HepG2 (cell line): Measurements from ENCODE around the gene SYNC.

Source experiments
- CTCF ChIP-seq: sonication (generic); formaldehyde crosslinking; IDR thresholded peaks from 2 replicates; pipeline ENCODE4 v1.5.0; 2020; ENCODE audit warnings: mild to moderate bottlenecking, missing genetic modification reagents, moderate library complexity
- E2F5 ChIP-seq: sonication (generic); formaldehyde crosslinking; conservative IDR thresholded peaks from 2 replicates; pipeline ENCODE4 v1.4.0; 2020; ENCODE audit warnings: missing genetic modification reagents
- EZH2 ChIP-seq: conservative IDR thresholded peaks from 2 replicates; pipeline ENCODE4 v1.6.1; 2012; ENCODE audit warnings: mild to moderate bottlenecking, low read depth, low read length, moderate library complexity
- FOXM1 ChIP-seq: sonication (generic); formaldehyde crosslinking; IDR thresholded peaks from 2 replicates; pipeline ENCODE4 v1.5.0; 2020; ENCODE audit warnings: missing genetic modification reagents
- HDAC2 ChIP-seq: sonication (generic); formaldehyde crosslinking; IDR thresholded peaks from 2 replicates; pipeline ENCODE4 v1.4.0; 2020; ENCODE audit warnings: missing genetic modification reagents
- IKZF1 ChIP-seq: fragments of 450-650 bp; IDR thresholded peaks from 2 replicates; pipeline ENCODE4 v1.7.1; 2016
- MXD4 ChIP-seq: IDR thresholded peaks from 2 replicates; pipeline ENCODE4 v1.6.1; 2016; ENCODE audit warnings: mild to moderate bottlenecking, missing biosample characterization, missing genetic modification reagents
- MYC ChIP-seq: sonication (generic); formaldehyde crosslinking; IDR thresholded peaks from 2 replicates; pipeline ENCODE4 v1.9.0; 2021; ENCODE audit warnings: missing genetic modification reagents, borderline replicate concordance
- NCOR1 ChIP-seq: fragments of 200-600 bp; sonication (generic); IDR thresholded peaks from 2 replicates; pipeline ENCODE4 v1.7.0; 2017; ENCODE audit warnings: antibody characterized with exemption, low read length, borderline replicate concordance
- RELA ChIP-seq: sonication (generic); formaldehyde crosslinking; IDR thresholded peaks from 2 replicates; pipeline ENCODE4 v1.4.0; 2020; ENCODE audit warnings: missing genetic modification reagents
- TCF12 ChIP-seq, 2 experiments: fragments of 450-650 bp in 1 of 2; sonication (generic) in 1 of 2; formaldehyde crosslinking in 1 of 2; IDR thresholded peaks; 2 replicates each; pipeline versions ENCODE4 v1.6.1 to v1.8.0; 2017 to 2022; ENCODE audit warnings: antibody characterized with exemption in 1 of 2, mild to moderate bottlenecking in 1 of 2, missing genetic modification reagents in 1 of 2, moderate library complexity in 1 of 2
- ZBTB7A ChIP-seq: sonication (generic); formaldehyde crosslinking; IDR thresholded peaks from 2 replicates; pipeline ENCODE4 v1.8.0; 2022; ENCODE audit warnings: mild to moderate bottlenecking, missing genetic modification reagents
- ZNF160 ChIP-seq: sonication (generic); formaldehyde crosslinking; IDR thresholded peaks from 2 replicates; pipeline ENCODE4 v1.8.0; 2022; ENCODE audit warnings: mild to moderate bottlenecking, inconsistent platforms, missing genetic modification reagents
- ZNF431 ChIP-seq: sonication (generic); formaldehyde crosslinking; IDR thresholded peaks from 2 replicates; pipeline ENCODE4 v1.9.0; 2022; ENCODE audit warnings: missing genetic modification reagents, low read depth, mild to moderate bottlenecking, borderline replicate concordance

- no peak for TF ChIP-seq EZH2
- no peak for TF ChIP-seq ZNF160 (CRISPR knock-in tag)
- TF ChIP-seq ZBTB7A (CRISPR knock-in tag), result no peak
- TF ChIP-seq MYC (CRISPR knock-in tag), result no peak
- TF ChIP-seq MXD4 (CRISPR knock-in tag), result no peak
- TF ChIP-seq FOXM1 (CRISPR knock-in tag), result no peak
- no peak for TF ChIP-seq E2F5
- no peak for TF ChIP-seq NCOR1
- no peak for TF ChIP-seq IKZF1
- no peak for TF ChIP-seq RELA (CRISPR knock-in tag)
- no peak for TF ChIP-seq CTCF (CRISPR knock-in tag)
- no peak for TF ChIP-seq TCF12 (IDR thresholded peaks at IDR 0.05)
- no peak for TF ChIP-seq TCF12 (CRISPR knock-in tag; IDR thresholded peaks at IDR 0.05)
- TF ChIP-seq HDAC2 (CRISPR knock-in tag), result no peak
- no peak for TF ChIP-seq ZNF431 (CRISPR knock-in tag)
Measured at GRCh38 chr1:32693455-32694174, 9.0 kb downstream of the SYNC start.
